ENCODE results near the gene CCDC77.

GRCh38 chr12:460261-461230 lies 59.1 kb downstream of the CCDC77 start:
- TF ChIP-seq CTCF (conservative IDR thresholded peaks at IDR 0.05) (no peak), EZH2 (IDR thresholded peaks at IDR 0.05; ENCODE audit: low read depth) (no peak)
